B cell (primary cell): ENCODE results near the gene GAB3.

ENCODE experiments used
- EZH2 ChIP-seq: IDR thresholded peaks from 2 replicates; pipeline ENCODE4 v1.6.1; 2012; ENCODE audit warnings: borderline replicate concordance, low read depth, mild to moderate bottlenecking, moderate library complexity, low read length; ENCODE audit not compliant: insufficient read depth, poor library complexity, severe bottlenecking
- TF ChIP-seq, protein P1 (sequence below): fragments of 200-600 bp; IDR thresholded peaks from one replicate; pipeline ENCODE4 v1.8.0; 2022; ENCODE audit warnings: antibody characterized with exemption, mild to moderate bottlenecking

DNA sequence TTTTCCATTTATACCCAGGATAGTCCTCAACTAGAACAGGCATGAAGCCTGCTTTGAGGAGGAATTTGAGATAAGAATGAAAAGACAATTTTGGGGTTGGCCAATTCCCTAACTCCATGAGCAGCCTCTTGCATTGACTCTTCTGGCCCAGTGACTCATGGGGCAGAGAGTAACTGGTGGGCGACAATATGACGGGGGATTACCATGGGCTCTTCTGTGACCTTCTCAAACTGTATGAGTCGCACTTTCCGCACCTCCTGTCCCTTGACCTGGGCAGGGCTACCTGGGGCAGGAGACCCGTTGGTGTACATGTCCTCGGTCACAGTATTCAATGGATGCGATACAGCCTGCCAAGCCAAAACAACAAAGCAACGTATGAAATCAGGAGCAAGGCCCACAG lies 41.1 kb upstream of the GAB3 start:
- TF ChIP-seq, protein P1, sequence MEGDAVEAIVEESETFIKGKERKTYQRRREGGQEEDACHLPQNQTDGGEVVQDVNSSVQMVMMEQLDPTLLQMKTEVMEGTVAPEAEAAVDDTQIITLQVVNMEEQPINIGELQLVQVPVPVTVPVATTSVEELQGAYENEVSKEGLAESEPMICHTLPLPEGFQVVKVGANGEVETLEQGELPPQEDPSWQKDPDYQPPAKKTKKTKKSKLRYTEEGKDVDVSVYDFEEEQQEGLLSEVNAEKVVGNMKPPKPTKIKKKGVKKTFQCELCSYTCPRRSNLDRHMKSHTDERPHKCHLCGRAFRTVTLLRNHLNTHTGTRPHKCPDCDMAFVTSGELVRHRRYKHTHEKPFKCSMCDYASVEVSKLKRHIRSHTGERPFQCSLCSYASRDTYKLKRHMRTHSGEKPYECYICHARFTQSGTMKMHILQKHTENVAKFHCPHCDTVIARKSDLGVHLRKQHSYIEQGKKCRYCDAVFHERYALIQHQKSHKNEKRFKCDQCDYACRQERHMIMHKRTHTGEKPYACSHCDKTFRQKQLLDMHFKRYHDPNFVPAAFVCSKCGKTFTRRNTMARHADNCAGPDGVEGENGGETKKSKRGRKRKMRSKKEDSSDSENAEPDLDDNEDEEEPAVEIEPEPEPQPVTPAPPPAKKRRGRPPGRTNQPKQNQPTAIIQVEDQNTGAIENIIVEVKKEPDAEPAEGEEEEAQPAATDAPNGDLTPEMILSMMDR = no peak
- no peak for TF ChIP-seq EZH2
